ENCODE measurements around the gene TP53AIP1.

GRCh38 chr11:128942817-128943427 lies at the start of gene TP53AIP1:
- TF ChIP-seq BCL11A (IDR thresholded peaks at IDR 0.05; ENCODE audit: low read depth in 2 of 2, low read length in 2 of 2) (no peak), JUN (IDR thresholded peaks at IDR 0.05; ENCODE audit: low read depth, low read length) (no peak)

Measured in H1 (cell line).